Smooth muscle cell (in vitro differentiated cells): ENCODE data around the gene IRX4. TPM values are rescaled to one million over a fixed set of nuclear protein-coding genes. Genes with fewer than 3 reads are reported as not detected.
"Not testable (repeated sequence)": the region's sequence is repeated elsewhere in the genome, so short reads cannot be mapped to it uniquely, and the experiment has no call there.

ENCODE experiments used
- DNase-seq: peaks from one replicate; lab custom pipeline; 2025; ENCODE audit not compliant: unreplicated experiment; lab: John Stamatoyannopoulos, UW
- H2AFZ ChIP-seq: fragments of 200-600 bp; sonication (generic); 2 replicates; pipeline ENCODE4 v1.6.0; 2016; ENCODE audit warnings: antibody characterized with exemption, low read depth, mild to moderate bottlenecking
- H3F3A ChIP-seq: fragments of 200-600 bp; sonication (generic); 2 replicates; pipeline ENCODE4 v1.6.0; 2017; ENCODE audit warnings: antibody characterized with exemption, low read depth
- H3K27ac ChIP-seq: fragments of 200-600 bp; sonication (generic); 2 replicates; pipeline ENCODE4 v1.5.1; 2016; ENCODE audit warnings: low read depth, mild to moderate bottlenecking
- H3K27me3 ChIP-seq: fragments of 200-600 bp; sonication (generic); 2 replicates; pipeline ENCODE4 v1.6.1; 2016; ENCODE audit warnings: low read depth, mild to moderate bottlenecking
- H3K36me3 ChIP-seq: fragments of 200-600 bp; sonication (generic); 2 replicates; pipeline ENCODE4 v1.5.1; 2016; ENCODE audit warnings: low read depth
- H3K4me1 ChIP-seq: fragments of 200-600 bp; sonication (generic); 2 replicates; pipeline ENCODE4 v1.5.1; 2016; ENCODE audit warnings: low read depth
- H3K4me2 ChIP-seq: fragments of 200-600 bp; sonication (generic); 2 replicates; pipeline ENCODE4 v1.6.0; 2016; ENCODE audit warnings: mild to moderate bottlenecking
- H3K4me3 ChIP-seq: fragments of 200-600 bp; sonication (generic); 2 replicates; pipeline ENCODE4 v1.5.1; 2016; ENCODE audit warnings: mild to moderate bottlenecking
- H3K79me2 ChIP-seq: fragments of 200-600 bp; sonication (generic); 2 replicates; pipeline ENCODE4 v1.6.0; 2016; ENCODE audit warnings: low read depth, mild to moderate bottlenecking
- H3K9ac ChIP-seq: fragments of 200-600 bp; sonication (generic); 2 replicates; pipeline ENCODE4 v1.6.0; 2016; ENCODE audit warnings: low read depth
- H3K9me3 ChIP-seq: fragments of 200-600 bp; sonication (generic); replicated peaks from 2 replicates; pipeline ENCODE4 v1.5.1; 2016; ENCODE audit warnings: low read depth
- H4K20me1 ChIP-seq: fragments of 200-600 bp; sonication (generic); 2 replicates; pipeline ENCODE4 v1.6.0; 2016; ENCODE audit warnings: low read depth
- WGBS: methylation state at CpG from one replicate; pipeline ENCODE4 v1.1.7; 2016; ENCODE audit warnings: low lambda C conversion rate; 5-methylcytosine and 5-hydroxymethylcytosine counted together
- polyA plus RNA-seq: library from polyadenylated mRNA; unstranded; fragments of >200 nt; fragmentation: Nextera tagmentation; extraction: Ambion mirVana; gene quantifications from 2 replicates; pipeline ENCODE4 v1.2.1, GENCODE V29; 2016
- total RNA-seq: library from RNA; depleted of rRNA; stranded (reverse); fragments of >200 nt; gene quantifications from 2 replicates; pipeline ENCODE4 v1.2.3, GENCODE V29; 2014
- TF ChIP-seq, protein P1 (sequence below): fragments of 200-600 bp; sonication (generic); IDR thresholded peaks from 2 replicates; pipeline ENCODE4 v1.5.1; 2017; ENCODE audit warnings: borderline replicate concordance, mild to moderate bottlenecking, antibody characterized with exemption; ENCODE audit not compliant: insufficient read depth, poor library complexity, severe bottlenecking

Gene IRX4
- total and polyA plus RNA-seq, 2 experiments from 2014 or later = 0.18 to 0.40 TPM

DNA sequence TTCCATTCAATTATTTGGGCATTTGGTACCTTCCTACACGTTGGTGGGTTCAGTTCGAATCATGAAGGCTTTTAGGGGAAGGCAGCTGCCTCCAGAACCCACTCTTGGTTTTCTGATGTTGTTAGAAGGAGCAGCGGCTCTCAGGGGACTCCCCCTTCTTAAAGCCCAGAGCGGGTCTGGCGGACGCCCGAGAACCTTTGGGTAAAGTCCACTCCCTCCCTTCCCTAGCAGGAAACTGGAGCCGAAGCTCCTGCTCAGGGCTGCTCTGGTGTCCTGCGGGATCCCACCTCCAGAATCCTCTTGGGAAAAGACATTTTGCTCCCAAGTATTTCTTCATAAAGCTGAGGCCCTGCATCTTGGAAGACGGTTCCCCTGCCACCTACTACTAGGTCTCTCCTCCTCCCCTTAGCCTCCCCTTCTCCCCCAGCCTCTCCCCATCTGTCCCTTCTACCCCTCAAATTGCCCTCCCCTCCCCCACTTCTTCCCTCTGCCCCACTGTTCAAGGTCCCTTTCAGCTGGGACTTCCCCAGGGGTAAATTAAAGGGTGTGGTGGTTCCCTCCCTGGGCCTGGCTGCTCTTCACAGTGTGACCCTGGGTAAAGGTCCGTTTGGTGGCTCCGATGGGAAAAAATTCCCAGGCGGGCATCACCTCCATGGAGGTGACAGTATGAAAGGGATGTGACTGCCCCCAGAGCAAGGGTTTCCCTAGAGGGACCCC is 9.3 kb downstream of the IRX4 start:
- H3K27me3 ChIP-seq = peaks cover 72% of the 10 kb centered on the region
- H3K27ac ChIP-seq = no peak overlapping the region
- no peak overlapping the region for H3K4me3 ChIP-seq
- H4K20me1 ChIP-seq = no peaks in the 10 kb centered on the region
- TF ChIP-seq, protein P1, sequence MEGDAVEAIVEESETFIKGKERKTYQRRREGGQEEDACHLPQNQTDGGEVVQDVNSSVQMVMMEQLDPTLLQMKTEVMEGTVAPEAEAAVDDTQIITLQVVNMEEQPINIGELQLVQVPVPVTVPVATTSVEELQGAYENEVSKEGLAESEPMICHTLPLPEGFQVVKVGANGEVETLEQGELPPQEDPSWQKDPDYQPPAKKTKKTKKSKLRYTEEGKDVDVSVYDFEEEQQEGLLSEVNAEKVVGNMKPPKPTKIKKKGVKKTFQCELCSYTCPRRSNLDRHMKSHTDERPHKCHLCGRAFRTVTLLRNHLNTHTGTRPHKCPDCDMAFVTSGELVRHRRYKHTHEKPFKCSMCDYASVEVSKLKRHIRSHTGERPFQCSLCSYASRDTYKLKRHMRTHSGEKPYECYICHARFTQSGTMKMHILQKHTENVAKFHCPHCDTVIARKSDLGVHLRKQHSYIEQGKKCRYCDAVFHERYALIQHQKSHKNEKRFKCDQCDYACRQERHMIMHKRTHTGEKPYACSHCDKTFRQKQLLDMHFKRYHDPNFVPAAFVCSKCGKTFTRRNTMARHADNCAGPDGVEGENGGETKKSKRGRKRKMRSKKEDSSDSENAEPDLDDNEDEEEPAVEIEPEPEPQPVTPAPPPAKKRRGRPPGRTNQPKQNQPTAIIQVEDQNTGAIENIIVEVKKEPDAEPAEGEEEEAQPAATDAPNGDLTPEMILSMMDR = no peak
- H3K36me3 ChIP-seq = no peaks in the 10 kb centered on the region
- DNase-seq = no peak
- no peaks in the 10 kb centered on the region for H3F3A ChIP-seq
- peaks cover 13% of the 10 kb centered on the region for H3K4me1 ChIP-seq
- H2AFZ ChIP-seq = no peak overlapping the region
- no peak overlapping the region for H3K4me2 ChIP-seq
- no peaks in the 10 kb centered on the region for H3K79me2 ChIP-seq
- no peak overlapping the region for H3K9ac ChIP-seq
- no peaks in the 10 kb centered on the region for H3K9me3 ChIP-seq
- 74% methylated on average over 13 of the region's 13 CpGs for WGBS

- peaks cover 9% of the 10 kb centered on the region for H3K4me1 ChIP-seq
- H3K36me3 ChIP-seq = no peaks in the 10 kb centered on the region
- no peaks in the 10 kb centered on the region for H3K79me2 ChIP-seq
- H3K4me3 ChIP-seq = no peak overlapping the region
- 92% methylated on average over 14 of the region's 14 CpGs for WGBS
- no peaks in the 10 kb centered on the region for H3F3A ChIP-seq
- H2AFZ ChIP-seq = no peak overlapping the region
- no peak overlapping the region for H3K4me2 ChIP-seq
- H4K20me1 ChIP-seq = no peaks in the 10 kb centered on the region
- no peaks in the 10 kb centered on the region for H3K9me3 ChIP-seq
- TF ChIP-seq, protein P1 = no peak
- H3K9ac ChIP-seq = no peak overlapping the region
- DNase-seq = no peak
- H3K27ac ChIP-seq = no peak overlapping the region
- H3K27me3 ChIP-seq = peaks cover 56% of the 10 kb centered on the region
These were observed 11.3 kb downstream of the IRX4 start for GRCh38 chr5:1871441-1871840.

- not testable (repeated sequence) for H3K27ac ChIP-seq, DNase-seq, H3K79me2 ChIP-seq, H3K9ac ChIP-seq, H3K4me3 ChIP-seq, H3K36me3 ChIP-seq, H3K4me1 ChIP-seq, H3K9me3 ChIP-seq, H2AFZ ChIP-seq, H3F3A ChIP-seq, H4K20me1 ChIP-seq, H3K4me2 ChIP-seq
- WGBS = 94% methylated on average over 15 of the region's 21 CpGs
- peaks cover 52% of the 10 kb centered on the region for H3K27me3 ChIP-seq
These were observed 12.1 kb downstream of the IRX4 start for GRCh38 chr5:1870435-1871272.

DNA sequence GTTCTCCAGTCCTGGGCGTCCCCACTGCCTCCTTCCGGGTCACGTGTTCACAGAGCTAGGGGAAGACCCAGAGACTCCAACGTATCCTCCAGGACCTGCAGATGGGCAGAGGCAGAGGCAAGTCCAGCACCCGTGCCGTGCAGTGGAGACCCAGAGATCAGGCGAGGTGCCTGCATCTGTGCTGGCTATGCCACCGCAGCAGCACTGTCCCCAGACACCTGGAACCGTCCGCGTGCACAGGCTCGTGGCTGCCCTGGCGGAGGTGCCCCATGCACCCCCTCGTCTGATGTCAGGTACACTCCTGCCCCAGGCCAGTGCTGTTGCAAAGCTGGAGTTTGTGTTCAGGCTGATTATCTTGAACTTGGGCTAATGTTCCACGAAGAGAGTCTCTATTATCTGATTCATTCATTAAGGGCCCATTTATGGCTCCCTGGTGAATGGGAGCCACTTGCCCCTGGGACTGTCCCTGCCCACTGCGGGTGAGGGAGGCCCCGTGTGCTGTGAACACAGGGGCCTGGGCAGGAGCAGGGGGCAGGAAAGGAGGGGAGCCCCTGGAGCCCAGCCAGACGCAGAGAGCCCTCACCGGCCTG is 13.7 kb downstream of the IRX4 start:
- no peaks in the 10 kb centered on the region for H3K9me3 ChIP-seq
- no peak overlapping the region for H3K4me3 ChIP-seq
- H3K9ac ChIP-seq = no peak overlapping the region
- no peaks in the 10 kb centered on the region for H3K79me2 ChIP-seq
- no peaks in the 10 kb centered on the region for H3K36me3 ChIP-seq
- no peak overlapping the region for H3K4me2 ChIP-seq
- peaks cover 41% of the 10 kb centered on the region for H3K27me3 ChIP-seq
- no peaks in the 10 kb centered on the region for H3K4me1 ChIP-seq
- H3F3A ChIP-seq = no peaks in the 10 kb centered on the region
- no peak for DNase-seq
- no peaks in the 10 kb centered on the region for H4K20me1 ChIP-seq
- TF ChIP-seq, protein P1 = no peak
- no peak overlapping the region for H3K27ac ChIP-seq
- WGBS = 86% methylated on average over 19 of the region's 19 CpGs
- H2AFZ ChIP-seq = no peak overlapping the region
